HG03108 (cell line): Measurements from ENCODE around the gene C3orf20.
"Not testable (repeated sequence)": the region's sequence is repeated elsewhere in the genome, so short reads cannot be mapped to it uniquely, and the experiment has no call there.

Experiments
- ATAC-seq: cut with Tn5 transposase; IDR thresholded peaks from one replicate; pipeline ENCODE4 v1.9.1; 2021; ENCODE audit warnings: moderate library complexity; ENCODE audit not compliant: unreplicated experiment

C3orf20 gene

DNA sequence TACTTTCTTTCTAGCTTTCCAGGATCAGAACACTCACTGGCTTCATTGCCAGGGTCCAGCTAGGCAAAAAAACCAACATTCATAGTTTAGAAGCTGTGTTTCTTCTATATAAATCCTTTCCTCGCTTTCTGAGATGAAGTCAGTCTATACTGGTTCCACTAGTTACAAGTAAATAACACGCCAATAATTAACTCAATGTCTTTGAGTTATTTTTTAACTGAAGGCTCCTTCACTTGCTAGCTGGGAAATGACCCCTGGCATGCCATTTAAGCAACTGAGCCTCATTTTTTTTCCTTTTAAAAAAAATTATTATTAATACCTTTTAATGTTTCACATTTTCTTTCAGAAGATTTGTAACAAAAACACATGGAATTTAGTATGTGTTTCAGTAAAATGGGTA, 25.5 kb upstream of the C3orf20 start:
- ATAC-seq, result no peak

GRCh38 chr3:14650193-14650592, 24.7 kb upstream of the C3orf20 start:
- no peak for ATAC-seq

DNA sequence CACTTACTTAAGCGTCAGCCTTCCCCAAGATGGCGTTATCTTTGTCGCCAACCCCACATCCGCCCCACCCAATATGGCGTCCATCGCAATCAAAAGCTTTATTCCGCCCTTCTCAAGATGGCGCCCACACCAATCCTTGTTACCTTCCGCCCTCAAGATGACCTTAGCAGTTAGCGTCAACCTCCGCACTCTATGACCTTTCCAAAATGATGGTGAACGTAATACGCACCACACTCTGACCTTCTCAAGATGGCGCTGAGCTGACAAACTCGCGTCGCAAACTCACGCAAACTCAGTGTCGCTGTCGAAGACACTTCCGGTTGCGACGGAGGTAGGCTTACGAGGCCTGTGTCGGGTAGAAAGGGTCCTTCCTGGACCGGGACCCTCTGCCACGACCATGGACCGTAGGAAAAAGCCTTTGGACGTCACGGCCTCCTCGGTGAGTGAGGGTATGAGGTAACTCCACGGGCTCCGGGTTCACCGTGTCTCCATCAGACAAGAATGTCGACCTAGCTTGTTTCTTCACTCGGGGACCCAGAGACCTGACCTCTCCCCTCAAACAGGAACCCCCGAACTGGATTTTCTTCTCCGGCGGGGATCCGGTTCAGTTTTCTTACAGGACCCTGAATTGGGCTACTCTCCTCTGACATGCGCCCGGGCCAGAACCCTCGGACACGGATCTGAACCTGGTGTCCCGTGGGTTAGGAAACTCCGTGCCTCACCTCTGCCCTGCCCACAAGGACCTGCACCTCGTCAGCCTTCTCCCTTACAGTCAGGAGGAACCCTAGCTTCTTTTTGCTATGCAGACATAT, 23.3 kb upstream of the C3orf20 start, which contains the start of gene CCDC174:
Gene CCDC174, plus strand, starts transcription at position 323 of the 812 bp plus-strand sequence. Its CDS starts 75 bp downstream, at position 398.
- ATAC-seq, result peak; percentile 98

GRCh38 chr3:14652360-14652907, 22.5 kb upstream of the C3orf20 start:
- ATAC-seq, result not testable (repeated sequence)

GRCh38 chr3:14657579-14657978, 17.4 kb upstream of the C3orf20 start:
- no peak for ATAC-seq

GRCh38 chr3:14658978-14659377, 16.0 kb upstream of the C3orf20 start:
- no peak for ATAC-seq

DNA sequence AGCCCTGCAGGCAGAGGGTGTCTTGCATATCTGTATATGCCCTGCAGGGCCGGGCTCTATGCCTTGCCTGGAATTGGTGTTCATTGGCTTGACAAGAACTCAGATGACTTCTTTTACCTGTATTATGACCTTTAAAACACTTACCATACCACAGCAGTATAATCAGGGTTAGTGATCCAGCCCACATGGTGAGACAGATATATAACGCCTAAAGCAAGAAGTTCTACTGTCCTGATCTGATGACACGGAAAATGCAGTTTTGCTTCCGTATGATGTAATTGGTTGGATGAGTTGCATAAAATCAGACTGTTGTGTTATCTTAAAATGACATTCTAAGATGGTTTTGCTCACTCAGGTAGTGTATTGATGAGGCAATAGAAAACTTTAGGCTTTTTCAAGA, 14.0 kb upstream of the C3orf20 start:
- ATAC-seq, result no peak

DNA sequence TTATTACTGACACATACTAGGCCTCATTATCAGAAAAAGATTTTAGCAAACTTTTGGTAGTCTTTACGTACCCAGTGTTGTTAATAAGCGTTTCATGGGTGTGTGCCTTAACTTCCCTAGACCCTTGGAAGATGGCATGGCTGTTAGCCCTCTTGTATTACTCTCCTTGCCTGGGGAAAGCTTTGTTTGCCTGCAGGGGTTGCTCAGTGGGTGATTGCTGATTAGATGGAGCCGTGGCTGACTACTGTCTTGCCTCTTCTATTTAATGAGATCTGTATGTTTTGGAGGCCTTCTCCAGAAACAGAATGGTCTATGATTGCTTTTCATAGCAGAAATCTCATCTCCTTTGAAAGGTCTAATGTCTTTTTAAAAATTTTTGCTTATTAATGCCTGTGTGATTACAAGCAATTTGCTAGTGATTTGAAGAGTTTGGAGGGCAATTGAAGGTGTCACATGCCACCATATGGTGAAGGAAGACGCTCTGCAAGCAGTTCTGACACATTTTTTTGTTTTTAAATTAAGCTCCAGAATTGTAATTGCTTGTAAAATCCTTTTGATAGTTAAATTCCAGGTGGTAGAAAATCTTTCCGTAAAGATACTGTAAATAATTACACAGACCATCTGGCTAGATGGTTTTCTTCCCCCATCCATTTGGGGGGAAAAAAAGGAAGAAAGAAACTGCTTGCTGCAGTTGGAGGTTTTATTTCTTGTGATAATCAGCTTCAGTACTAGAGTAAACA, 11.4 kb upstream of the C3orf20 start:
- no peak for ATAC-seq

DNA sequence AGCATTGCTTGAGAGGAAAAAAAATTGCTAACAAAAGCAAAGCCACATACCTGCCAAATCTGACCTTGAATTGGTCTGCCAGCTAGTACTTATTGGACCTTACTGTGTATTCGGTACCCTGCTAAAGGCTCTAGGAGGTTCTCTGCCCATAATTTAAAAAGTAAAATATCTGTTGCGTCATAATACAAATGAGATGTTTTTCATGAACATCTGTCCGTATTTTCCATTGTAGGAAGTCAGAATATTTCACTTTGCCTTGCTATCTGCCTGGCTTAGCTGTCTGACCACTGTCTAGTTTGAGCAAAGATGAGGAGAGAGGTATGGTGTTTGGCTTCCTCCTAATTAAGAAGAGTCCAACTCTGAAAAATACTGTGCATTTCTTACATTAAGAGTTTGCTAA, 10.8 kb upstream of the C3orf20 start:
- ATAC-seq, result no peak

DNA sequence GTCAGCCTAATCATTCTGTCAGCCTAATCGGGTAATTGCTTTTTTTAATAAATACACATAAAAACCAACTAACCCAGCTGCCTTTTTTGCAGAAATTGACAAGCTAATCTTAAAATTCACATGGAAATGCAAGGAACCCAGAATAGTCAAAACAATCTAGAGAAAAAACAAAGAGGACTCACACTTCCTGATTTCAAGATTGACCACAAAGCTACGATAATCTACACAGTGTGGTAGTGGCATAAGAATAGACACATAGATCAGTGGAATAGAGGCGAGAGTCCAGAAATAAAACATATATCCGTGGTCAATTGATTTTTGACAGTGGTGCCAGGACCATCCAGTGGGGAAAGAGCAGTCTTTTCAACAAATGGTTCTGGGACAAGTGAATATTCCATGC, 2.4 kb upstream of the C3orf20 start:
- no peak for ATAC-seq

GRCh38 chr3:14676881-14677280, 1.9 kb downstream of the C3orf20 start:
- ATAC-seq, result no peak

- ATAC-seq, result no peak
Observed at GRCh38 chr3:14678015-14678503, 3.1 kb downstream of the C3orf20 start.

GRCh38 chr3:14680115-14680514, 5.2 kb downstream of the C3orf20 start:
- ATAC-seq, result no peak

- no peak for ATAC-seq
Observed at GRCh38 chr3:14680716-14681115, 5.8 kb downstream of the C3orf20 start.

- no peak for ATAC-seq
Observed at GRCh38 chr3:14684447-14684846, 9.5 kb downstream of the C3orf20 start.

DNA sequence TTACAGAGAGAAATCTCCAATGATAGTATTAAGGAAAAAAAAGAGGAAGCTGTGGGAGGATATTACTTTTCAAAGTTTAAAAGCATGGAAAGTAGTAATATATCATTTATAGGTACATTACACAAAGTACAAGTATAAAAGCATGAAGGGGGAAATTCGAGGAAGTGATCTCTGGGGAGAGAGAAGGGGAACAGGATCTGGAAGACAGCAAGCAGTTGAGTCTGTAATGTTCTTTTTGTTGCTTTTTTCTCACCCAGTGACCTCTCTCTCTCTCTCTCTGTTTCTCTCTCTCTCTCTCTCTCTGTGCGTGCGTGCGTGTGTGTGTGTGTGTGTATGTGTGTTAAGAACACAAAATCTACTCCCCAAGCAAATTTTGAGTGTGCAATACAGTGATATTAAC, 10.2 kb downstream of the C3orf20 start:
- ATAC-seq, result no peak

GRCh38 chr3:14687360-14687759, 12.4 kb downstream of the C3orf20 start:
- ATAC-seq, result no peak

DNA sequence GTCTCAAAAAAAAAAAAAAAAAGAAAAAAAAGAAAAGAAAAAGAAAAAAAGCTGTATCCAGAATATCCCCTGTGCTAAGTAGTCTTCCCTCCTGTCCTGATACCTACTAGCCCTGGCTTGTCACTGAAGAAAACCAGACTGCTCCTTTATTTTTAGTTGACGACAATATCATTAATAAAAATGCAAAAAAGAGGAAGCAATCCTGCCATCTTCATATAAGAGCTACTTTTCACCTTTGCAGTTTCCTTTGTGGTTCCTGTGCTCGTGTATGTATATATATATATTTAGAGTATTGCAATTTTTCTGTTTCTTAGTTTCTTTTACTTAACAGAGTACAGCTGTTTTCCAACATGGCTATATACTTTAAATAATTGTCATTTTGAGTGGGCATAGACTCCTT, 13.6 kb downstream of the C3orf20 start:
- peak; percentile 49 for ATAC-seq

GRCh38 chr3:14689247-14689980, 14.5 kb downstream of the C3orf20 start:
- ATAC-seq, result no peak

- peak; percentile 34 for ATAC-seq
Observed at GRCh38 chr3:14691239-14691638, 16.3 kb downstream of the C3orf20 start.

- ATAC-seq, result no peak
Observed at GRCh38 chr3:14691719-14692118, 16.8 kb downstream of the C3orf20 start.
